MCF 10A (cell line): ENCODE data around the gene TMED3. TPM values are rescaled to one million over a fixed set of nuclear protein-coding genes. Genes with fewer than 3 reads are reported as not detected.

ENCODE experiments used
- BruUV-seq: library from RNA; stranded (reverse); fragments of 400-500 nt; replicated peaks from 2 replicates; lab custom pipeline; 2021; lab: Mats Ljungman, UMichigan
- CTCF ChIA-PET: fragments of 300-600 bp; sonication (Branson Sonifier 250); formaldehyde crosslinking; extraction: SDS; loops from one replicate; lab custom pipeline; 2021; ENCODE audit warnings: antibody characterized with exemption, inconsistent platforms; lab: Yijun Ruan, JAX
- POLR2A ChIA-PET: fragments of 300-600, 350-650 bp; sonication (Branson Sonifier 250); formaldehyde crosslinking; extraction: SDS; loops from one replicate; lab custom pipeline; 2020; ENCODE audit warnings: antibody characterized with exemption, inconsistent platforms; lab: Yijun Ruan, JAX
- DNase-seq: peaks from one replicate; pipeline ENCODE4 v3.0.0-alpha.2; 2018; ENCODE audit not compliant: unreplicated experiment
- H3K27ac Mint-ChIP-seq: one replicate; pipeline ENCODE4 v1.8.0; 2022; ENCODE audit warnings: mild to moderate bottlenecking, low read depth, mixed read lengths; ENCODE audit not compliant: unreplicated experiment
- H3K27me3 Mint-ChIP-seq: one replicate; pipeline ENCODE4 v1.8.0; 2022; ENCODE audit warnings: mixed read lengths; ENCODE audit not compliant: insufficient read depth, unreplicated experiment
- H3K36me3 Mint-ChIP-seq: one replicate; pipeline ENCODE4 v1.8.0; 2022; ENCODE audit warnings: mild to moderate bottlenecking, moderate library complexity, mixed read lengths; ENCODE audit not compliant: insufficient read depth, unreplicated experiment
- H3K4me1 Mint-ChIP-seq: one replicate; pipeline ENCODE4 v1.8.0; 2022; ENCODE audit warnings: mixed read lengths; ENCODE audit not compliant: insufficient read depth, unreplicated experiment
- H3K4me3 Mint-ChIP-seq: one replicate; pipeline ENCODE4 v1.8.0; 2022; ENCODE audit warnings: mild to moderate bottlenecking, moderate library complexity, mixed read lengths; ENCODE audit not compliant: unreplicated experiment
- H3K9me3 Mint-ChIP-seq: one replicate; pipeline ENCODE4 v1.8.0; 2022; ENCODE audit warnings: mixed read lengths; ENCODE audit not compliant: unreplicated experiment
- intact Hi-C: fragments of 100-400 bp; cut with micrococcal nuclease; formaldehyde crosslinking; loops from 2 replicates; pipeline ENCODE4 v1.14.1; 2022
- total RNA-seq: library from RNA; stranded (reverse); gene quantifications from 2 replicates; pipeline ENCODE4 v1.2.3, GENCODE V29; 2022
- TF ChIP-seq, protein P1 (sequence below): fragments of 200-600 bp; IDR thresholded peaks from one replicate; pipeline ENCODE4 v1.8.0; 2022; ENCODE audit warnings: antibody characterized with exemption, mild to moderate bottlenecking; ENCODE audit not compliant: unreplicated experiment

The TMED3 gene
- total RNA-seq, 1 experiment from 2014 or later, result 70.0 TPM

DNA sequence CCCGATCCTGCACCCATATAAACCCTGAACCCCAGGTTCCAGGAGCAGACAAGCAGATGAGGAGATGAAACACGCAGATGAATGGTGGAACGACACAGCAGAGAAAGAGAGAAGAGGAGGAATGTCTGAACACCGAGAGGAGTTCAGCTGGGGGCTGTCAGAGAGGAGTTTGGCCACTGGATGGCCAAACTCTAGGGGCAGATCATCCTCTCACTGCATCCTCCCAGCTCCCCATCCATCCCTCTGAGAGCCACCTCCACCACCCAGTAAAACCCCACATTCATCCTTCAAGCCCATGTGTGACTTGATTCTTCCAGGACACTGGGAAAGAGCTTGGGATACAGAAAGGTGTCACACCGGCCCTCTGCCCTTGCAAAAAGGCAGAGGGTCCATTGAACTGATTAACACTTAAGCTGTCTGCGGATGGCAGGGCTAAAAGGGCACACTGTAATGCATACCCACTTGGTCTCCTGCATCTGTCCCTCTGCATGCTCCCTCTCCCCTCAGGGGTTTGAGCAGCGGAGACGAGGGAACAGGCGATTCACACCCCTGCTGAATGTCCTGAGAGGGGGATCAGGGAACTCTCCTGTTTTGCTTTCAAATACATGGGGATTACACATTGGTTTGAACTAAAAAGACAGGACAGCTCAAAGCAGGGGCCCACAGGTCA lies 53.8 kb downstream of the TMED3 start:
- CTCF ChIA-PET, result interaction anchor here (1.8 to 2.0 kb wide), 2 partner anchors 17 to 26 kb away, joined by 5 to 8 read pairs; no protein-coding TSS in a partner anchor
- intact Hi-C loops, result no loop called here
- POLR2A ChIA-PET, result interaction anchor here (0.6 to 1.1 kb wide), 2 partner anchors 11 to 613 kb away, joined by 3 read pairs; no protein-coding TSS in a partner anchor

DNA sequence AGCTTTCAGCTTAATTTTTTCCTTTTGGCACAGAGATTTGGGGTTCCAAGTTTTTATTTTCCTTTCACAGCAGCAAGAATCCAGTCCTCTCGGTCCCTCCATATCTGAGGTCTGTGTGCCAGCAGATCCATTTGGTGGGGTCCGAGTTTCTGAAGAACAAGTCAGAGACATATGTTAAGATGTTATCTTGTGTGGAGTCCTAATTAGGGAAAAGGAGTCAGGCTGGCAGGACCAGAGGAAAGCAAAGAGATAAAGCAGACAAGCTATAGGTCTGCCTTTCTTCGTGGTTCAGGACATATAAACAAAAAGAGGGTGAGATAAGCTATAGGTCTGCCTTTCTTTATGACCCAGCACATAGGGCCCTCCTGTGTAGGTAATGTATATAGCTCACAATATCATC lies 54.9 kb downstream of the TMED3 start:
- no peak overlapping the region for H3K27ac Mint-ChIP-seq
- TF ChIP-seq, protein P1, sequence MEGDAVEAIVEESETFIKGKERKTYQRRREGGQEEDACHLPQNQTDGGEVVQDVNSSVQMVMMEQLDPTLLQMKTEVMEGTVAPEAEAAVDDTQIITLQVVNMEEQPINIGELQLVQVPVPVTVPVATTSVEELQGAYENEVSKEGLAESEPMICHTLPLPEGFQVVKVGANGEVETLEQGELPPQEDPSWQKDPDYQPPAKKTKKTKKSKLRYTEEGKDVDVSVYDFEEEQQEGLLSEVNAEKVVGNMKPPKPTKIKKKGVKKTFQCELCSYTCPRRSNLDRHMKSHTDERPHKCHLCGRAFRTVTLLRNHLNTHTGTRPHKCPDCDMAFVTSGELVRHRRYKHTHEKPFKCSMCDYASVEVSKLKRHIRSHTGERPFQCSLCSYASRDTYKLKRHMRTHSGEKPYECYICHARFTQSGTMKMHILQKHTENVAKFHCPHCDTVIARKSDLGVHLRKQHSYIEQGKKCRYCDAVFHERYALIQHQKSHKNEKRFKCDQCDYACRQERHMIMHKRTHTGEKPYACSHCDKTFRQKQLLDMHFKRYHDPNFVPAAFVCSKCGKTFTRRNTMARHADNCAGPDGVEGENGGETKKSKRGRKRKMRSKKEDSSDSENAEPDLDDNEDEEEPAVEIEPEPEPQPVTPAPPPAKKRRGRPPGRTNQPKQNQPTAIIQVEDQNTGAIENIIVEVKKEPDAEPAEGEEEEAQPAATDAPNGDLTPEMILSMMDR, result no peak
- POLR2A ChIA-PET, result interaction anchor here (0.6 kb wide), 1 partner anchor 794 kb away, joined by 3 read pairs; no protein-coding TSS in a partner anchor

More for the DNA sequence above, 53.8 kb downstream of the TMED3 start:
- Mint-ChIP-seq H3K4me3 (no peak overlapping the region), H3K9me3 (no peaks in the 10 kb centered on the region), H3K27ac (no peak overlapping the region), H3K4me1 (no peaks in the 10 kb centered on the region), H3K27me3 (no peaks in the 10 kb centered on the region), H3K36me3 (no peaks in the 10 kb centered on the region)
- TF ChIP-seq, protein P1, result no peak
- BruUV-seq, result no TSS peak
- no peak for DNase-seq

DNA sequence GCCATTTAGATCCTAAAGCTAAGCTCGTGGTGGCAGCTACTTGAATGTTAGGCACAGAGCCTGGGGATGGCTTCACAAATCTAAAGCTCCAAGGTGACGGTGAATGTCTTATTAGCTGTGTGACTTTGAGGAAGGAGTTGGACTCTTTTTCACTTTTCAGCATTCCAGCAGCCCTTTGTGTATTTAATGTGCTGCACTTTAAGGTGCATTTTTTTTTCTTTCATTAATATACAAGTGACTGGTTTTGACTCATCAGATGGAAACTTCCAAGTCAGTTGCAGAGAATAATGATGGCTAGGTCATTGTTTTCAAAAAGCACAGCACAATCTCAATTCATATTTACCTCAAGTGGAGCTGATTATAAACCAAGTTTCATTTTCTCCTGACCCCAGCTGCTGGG lies 55.8 kb downstream of the TMED3 start:
- ChIA-PET POLR2A (no interaction called here), CTCF (interaction anchor here (0.7 to 3.1 kb wide), 6 partner anchors 12 to 227 kb away, joined by 3 to 25 read pairs (median 6); no protein-coding TSS in a partner anchor)
- H3K4me1 Mint-ChIP-seq, result no peaks in the 10 kb centered on the region
- no peak for DNase-seq
- intact Hi-C loops, result no loop called here
- TF ChIP-seq, protein P1, result no peak
- H3K36me3 Mint-ChIP-seq, result no peaks in the 10 kb centered on the region
- no peaks in the 10 kb centered on the region for H3K27me3 Mint-ChIP-seq
- no TSS peak for BruUV-seq
- H3K9me3 Mint-ChIP-seq, result no peaks in the 10 kb centered on the region
- no peak overlapping the region for H3K4me3 Mint-ChIP-seq
- no peak overlapping the region for H3K27ac Mint-ChIP-seq

More for the DNA sequence above, 54.9 kb downstream of the TMED3 start:
- intact Hi-C loops, result no loop called here
- Mint-ChIP-seq H3K36me3 (no peaks in the 10 kb centered on the region), H3K4me3 (no peak overlapping the region), H3K27me3 (no peaks in the 10 kb centered on the region), H3K4me1 (no peaks in the 10 kb centered on the region), H3K9me3 (no peaks in the 10 kb centered on the region)
- DNase-seq, result no peak
- no TSS peak for BruUV-seq
- CTCF ChIA-PET, result interaction anchor here (2.1 to 3.1 kb wide), 2 partner anchors 16 to 26 kb away, joined by 8 to 25 read pairs; no protein-coding TSS in a partner anchor

DNA sequence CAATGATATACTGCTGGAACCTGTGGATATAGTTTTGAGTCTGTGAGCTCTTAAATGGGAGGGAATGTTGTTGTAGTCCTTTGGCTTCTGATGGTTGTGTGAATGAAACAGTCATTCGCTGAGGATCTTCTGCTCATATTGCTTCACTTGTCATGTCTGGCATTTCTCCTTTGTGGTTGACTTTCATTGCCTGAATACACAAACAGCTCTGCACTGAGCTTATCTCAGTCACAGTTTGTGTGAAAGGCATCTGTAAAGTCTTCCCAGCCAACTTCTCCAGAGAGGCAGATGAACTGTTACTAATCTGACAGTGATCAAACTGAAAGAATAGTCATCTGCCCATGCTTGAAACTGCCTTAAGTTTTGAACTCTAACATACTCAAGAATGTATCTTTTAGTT lies 59.8 kb downstream of the TMED3 start:
- no peaks in the 10 kb centered on the region for H3K27me3 Mint-ChIP-seq
- H3K4me1 Mint-ChIP-seq, result no peaks in the 10 kb centered on the region
- H3K4me3 Mint-ChIP-seq, result no peak overlapping the region
- H3K9me3 Mint-ChIP-seq, result no peaks in the 10 kb centered on the region
- CTCF ChIA-PET, result interaction anchor here (1.3 kb wide), 1 partner anchor 11 kb away, joined by 5 read pairs; no protein-coding TSS in a partner anchor
- DNase-seq, result no peak
- BruUV-seq, result no TSS peak
- H3K36me3 Mint-ChIP-seq, result no peaks in the 10 kb centered on the region
- TF ChIP-seq, protein P1, result no peak
- intact Hi-C loops, result no loop called here
- no peak overlapping the region for H3K27ac Mint-ChIP-seq
- POLR2A ChIA-PET, result no interaction called here
